Large intestine (tissue), 3 donors: ENCODE results near the gene LY6G6D. TPM values are rescaled to one million over a fixed set of nuclear protein-coding genes. Genes with fewer than 3 reads are reported as not detected.

Experiments
- DNase-seq, 2 donors: peaks; one replicate each; pipeline versions ENCODE4 v3.0.0 to v3.0.0-alpha.2; 2013
- H3K27ac ChIP-seq: one replicate; pipeline ENCODE4 v1.5.1; 2013; ENCODE audit warnings: low read length
- H3K27me3 ChIP-seq: 2 replicates; pipeline ENCODE4 v1.6.1; 2013; ENCODE audit warnings: low read length; ENCODE audit not compliant: control insufficient read depth, insufficient read depth
- H3K36me3 ChIP-seq: 2 replicates; pipeline ENCODE4 v1.6.1; 2013; ENCODE audit warnings: low read length; ENCODE audit not compliant: control insufficient read depth, insufficient read depth
- H3K4me1 ChIP-seq: one replicate; pipeline ENCODE4 v1.6.1; 2013; ENCODE audit warnings: low read length; ENCODE audit not compliant: control insufficient read depth, insufficient read depth
- H3K4me3 ChIP-seq: one replicate; pipeline ENCODE4 v1.5.1; 2013; ENCODE audit warnings: low read length
- H3K9me3 ChIP-seq: one replicate; pipeline ENCODE4 v1.6.1; 2013; ENCODE audit warnings: mild to moderate bottlenecking, low read depth, low read length, moderate library complexity; ENCODE audit not compliant: control insufficient read depth
- WGBS: methylation state at CpG from one replicate; pipeline ENCODE4 v1.1.5; 2013; ENCODE audit warnings: low lambda C conversion rate; ENCODE audit not compliant: insufficient coverage; 5-methylcytosine and 5-hydroxymethylcytosine counted together
- polyA plus RNA-seq: library from polyadenylated mRNA; unstranded; fragments of 120-200 nt; gene quantifications from one replicate; pipeline ENCODE4 v1.2.1, GENCODE V29; 2013

LY6G6D gene
- polyA plus RNA-seq, 1 donor, result 0.19 TPM

DNA sequence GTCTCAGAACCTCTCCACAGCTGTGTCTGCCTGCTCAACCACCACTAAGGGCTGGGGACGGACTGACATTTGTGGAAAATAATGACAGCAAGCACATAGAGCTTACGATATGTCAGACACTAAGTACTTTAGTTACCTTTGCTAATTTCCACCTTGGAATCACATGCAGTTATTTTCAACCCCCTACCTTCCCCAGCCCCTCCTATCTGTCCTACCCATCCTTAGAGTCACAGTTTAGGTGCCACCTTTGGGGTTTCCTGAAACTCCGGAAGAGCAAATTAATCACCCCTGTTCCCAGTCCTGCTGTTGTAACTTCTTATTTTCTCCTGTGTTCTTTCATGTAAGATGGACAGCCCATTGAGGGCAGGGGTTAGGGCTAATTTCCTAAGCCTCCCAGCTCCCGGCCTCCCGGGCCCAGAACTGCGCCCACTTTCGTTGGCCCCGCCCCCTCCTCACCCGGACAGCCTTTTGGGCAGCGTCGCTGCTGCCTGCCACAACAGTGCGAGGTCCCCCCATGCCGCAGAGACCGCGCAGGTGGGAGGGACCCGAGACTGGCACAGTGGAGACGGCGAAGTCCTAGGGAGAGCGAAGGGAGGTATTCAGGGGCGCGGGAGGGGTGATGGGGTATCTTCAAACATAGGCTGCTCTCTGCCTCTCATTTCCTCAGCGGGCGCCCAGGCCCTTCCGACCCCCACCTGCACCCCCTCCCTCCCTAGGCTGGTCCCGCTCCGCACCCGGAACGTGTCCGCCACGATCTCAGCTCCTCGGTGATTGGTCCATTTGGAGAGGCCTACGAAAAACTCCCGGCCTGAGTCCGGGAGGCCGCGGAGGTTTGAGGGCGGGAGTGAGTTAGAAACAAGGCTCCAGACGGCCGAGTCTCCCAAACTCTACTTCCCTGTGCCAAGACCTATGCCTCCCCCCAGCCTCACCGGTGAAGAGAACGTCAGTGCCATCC is 12.8 kb downstream of the LY6G6D start:
- peaks cover 2% of the 10 kb centered on the region for H3K9me3 ChIP-seq
- peak overlapping the region; percentile 96 for H3K4me3 ChIP-seq
- no CpG with 5 or more reads among the region's 41 CpGs for WGBS
- DNase-seq, result no peak
- no peak overlapping the region for H3K27ac ChIP-seq
- H3K27me3 ChIP-seq, result no peaks in the 10 kb centered on the region
- peaks cover 20% of the 10 kb centered on the region for H3K4me1 ChIP-seq
- peaks cover 52% of the 10 kb centered on the region for H3K36me3 ChIP-seq

DNA sequence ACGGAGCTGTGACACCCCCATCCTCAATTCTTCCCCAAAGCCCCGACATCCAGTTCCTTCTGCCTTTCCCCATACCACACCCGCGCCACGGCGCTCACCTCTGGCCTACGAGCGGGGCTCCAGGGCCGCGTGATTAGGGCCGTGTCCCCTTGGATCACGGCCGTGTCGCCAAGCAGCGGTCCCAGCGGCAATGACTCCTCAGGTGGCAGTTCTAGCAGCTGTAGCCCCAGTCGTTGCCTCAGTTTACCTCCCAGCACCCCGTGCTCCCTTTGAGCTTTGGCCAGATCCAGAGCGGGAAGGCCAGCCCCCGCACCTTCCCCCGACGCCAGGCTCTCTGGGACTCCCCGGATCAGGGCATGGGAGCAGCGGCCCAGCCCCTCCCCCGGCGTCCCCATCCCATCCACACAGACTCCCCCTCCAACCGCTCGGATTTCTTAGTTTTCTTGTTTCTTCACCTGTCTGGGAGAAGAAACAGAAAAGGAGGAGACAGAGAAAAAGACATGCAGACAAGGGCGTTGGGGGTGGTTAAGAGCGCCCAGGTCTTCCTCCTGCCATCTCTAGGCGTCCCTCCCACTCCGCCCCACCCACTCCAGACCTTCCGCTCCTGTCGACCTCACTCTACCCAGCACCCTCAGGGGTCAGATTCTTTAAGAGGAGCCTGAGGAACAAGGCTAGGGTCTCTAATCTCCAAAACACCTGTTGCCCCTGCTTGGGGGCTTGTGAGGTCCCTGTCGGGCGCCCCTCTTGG is 13.8 kb downstream of the LY6G6D start, which contains the start of gene DDAH2:
Gene DDAH2, minus strand, starts transcription at position 533 of the 748 bp plus-strand sequence. Its CDS starts 138 bp downstream, at position 395.
- no CpG with 5 or more reads among the region's 36 CpGs for WGBS
- Histone ChIP-seq H3K27me3 (no peaks in the 10 kb centered on the region), H3K27ac (peak within 1 kb of the TSS; percentile 99), H3K4me1 (peaks cover 24% of the 10 kb centered on the region), H3K36me3 (peaks cover 62% of the 10 kb centered on the region), H3K4me3 (peak within 1 kb of the TSS; percentile 96), H3K9me3 (no peaks in the 10 kb centered on the region)
- peak in 1 of 2 donors; percentile 35 for DNase-seq

DNA sequence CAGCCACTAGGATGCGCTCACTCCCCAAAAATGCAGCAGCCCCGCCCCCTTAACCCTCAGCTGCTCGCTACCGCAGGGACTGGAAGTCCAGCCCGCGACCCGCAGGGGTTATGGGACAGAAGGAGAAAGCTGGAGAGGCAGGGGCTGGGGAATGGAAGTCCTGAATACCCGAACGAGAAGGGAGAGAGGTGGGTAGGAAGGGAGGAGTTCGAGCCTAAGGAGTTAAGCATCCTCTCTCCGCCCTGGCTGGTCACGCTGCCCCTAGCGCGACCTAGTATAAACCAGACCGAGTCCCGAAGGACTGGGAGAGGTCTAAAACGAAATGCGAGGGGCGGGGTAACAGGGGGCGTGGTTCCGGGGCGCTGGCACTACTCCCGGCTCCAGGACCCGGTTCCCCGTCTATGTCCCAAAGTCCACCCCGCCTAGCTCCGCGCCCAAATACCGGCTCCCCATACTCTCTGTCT is 14.4 kb downstream of the LY6G6D start:
- H3K4me1 ChIP-seq, result peaks cover 30% of the 10 kb centered on the region
- H3K36me3 ChIP-seq, result peaks cover 68% of the 10 kb centered on the region
- WGBS, result no CpG with 5 or more reads among the region's 29 CpGs
- peak overlapping the region; percentile 96 for H3K4me3 ChIP-seq
- peak overlapping the region; percentile 99 for H3K27ac ChIP-seq
- H3K9me3 ChIP-seq, result no peaks in the 10 kb centered on the region
- DNase-seq, result peak; percentile 87 to 94
- H3K27me3 ChIP-seq, result no peaks in the 10 kb centered on the region

DNA sequence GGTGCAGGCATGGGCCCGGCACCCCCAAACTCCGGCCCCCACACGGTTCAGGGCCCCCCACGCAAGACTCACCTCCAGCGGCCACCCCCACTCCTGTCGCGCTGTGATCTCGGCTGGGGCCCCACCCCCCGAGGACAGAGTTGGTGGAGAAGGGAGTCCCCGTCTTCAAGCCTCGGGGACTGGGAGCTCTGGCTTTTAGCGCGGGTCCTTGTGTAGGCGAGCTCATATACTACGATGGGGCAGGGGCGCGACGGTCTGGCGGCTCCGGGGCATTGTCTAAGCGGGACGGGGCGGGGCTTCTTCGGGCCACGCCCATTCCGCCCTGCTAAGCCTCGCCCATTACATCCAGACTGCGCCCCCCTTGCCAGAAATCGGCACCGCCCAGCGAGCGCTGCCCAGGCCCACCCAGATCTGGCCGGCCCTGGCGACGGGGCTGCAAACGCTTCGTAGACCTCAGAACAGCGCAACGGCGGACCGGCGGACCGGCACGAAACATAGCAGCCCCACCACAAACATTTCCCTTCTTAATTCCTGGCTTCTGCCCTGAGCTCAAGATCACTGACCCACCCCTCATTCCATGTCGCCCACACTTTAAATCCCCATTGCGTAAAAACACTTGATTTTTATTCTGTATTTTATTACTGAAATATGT is 15.0 kb downstream of the LY6G6D start:
- peak; percentile 88 for DNase-seq
- no CpG with 5 or more reads among the region's 46 CpGs for WGBS
- Histone ChIP-seq H3K4me1 (peaks cover 30% of the 10 kb centered on the region), H3K36me3 (peaks cover 68% of the 10 kb centered on the region), H3K27ac (peak overlapping the region; percentile 99), H3K9me3 (no peaks in the 10 kb centered on the region), H3K27me3 (no peaks in the 10 kb centered on the region), H3K4me3 (peak overlapping the region; percentile 96)

DNA sequence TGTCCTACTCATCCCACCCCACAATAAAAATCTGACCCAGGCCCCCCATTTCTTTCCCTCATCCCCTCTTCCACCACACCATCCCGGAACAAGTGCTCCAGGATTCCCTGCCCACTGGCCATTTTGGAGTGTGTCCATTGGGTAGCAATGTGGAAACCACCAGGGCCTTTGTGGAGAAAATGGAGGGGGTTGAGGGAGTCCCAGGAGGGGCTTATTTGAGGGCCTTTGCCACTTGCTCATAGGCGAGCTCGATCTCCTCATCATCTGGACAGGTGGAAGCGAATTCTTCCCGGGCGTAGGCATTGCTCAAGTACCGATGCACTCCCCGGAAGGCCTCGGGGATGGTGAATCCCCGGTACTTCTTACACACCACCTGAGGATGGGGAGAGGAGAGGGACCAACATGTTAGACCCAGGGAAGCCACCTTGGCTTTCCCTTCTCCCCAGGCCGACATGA is 15.5 kb downstream of the LY6G6D start:
- peaks cover 65% of the 10 kb centered on the region for H3K36me3 ChIP-seq
- H3K27me3 ChIP-seq, result no peaks in the 10 kb centered on the region
- peak overlapping the region; percentile 99 for H3K27ac ChIP-seq
- H3K4me1 ChIP-seq, result peaks cover 30% of the 10 kb centered on the region
- DNase-seq, result no peak
- peak overlapping the region; percentile 96 for H3K4me3 ChIP-seq
- no peaks in the 10 kb centered on the region for H3K9me3 ChIP-seq
- no CpG with 5 or more reads among the region's 11 CpGs for WGBS

DNA sequence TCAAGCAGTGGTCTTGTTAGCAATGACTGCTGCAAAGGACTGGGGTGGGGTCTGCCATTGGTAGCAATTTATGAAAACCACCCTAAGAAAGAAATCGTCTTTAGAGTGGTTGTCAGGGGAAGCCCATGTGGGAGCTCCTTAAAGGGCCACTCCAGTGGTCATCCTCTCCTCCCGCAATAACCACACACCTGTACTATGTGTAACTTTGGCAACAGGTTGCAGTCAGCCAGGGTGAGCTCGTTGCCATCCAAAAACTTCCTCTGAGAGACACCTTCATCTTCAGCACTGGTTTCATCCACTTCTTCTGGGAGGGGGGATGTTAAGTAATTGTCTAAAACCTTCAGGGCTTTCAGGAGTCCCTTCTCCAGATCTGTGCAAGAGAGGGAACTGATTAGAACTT is 16.9 kb downstream of the LY6G6D start:
- Histone ChIP-seq H3K36me3 (peaks cover 52% of the 10 kb centered on the region), H3K4me1 (peaks cover 34% of the 10 kb centered on the region), H3K9me3 (no peaks in the 10 kb centered on the region), H3K4me3 (no peak overlapping the region), H3K27ac (no peak overlapping the region), H3K27me3 (no peaks in the 10 kb centered on the region)
- no CpG with 5 or more reads among the region's 3 CpGs for WGBS
- DNase-seq, result no peak

DNA sequence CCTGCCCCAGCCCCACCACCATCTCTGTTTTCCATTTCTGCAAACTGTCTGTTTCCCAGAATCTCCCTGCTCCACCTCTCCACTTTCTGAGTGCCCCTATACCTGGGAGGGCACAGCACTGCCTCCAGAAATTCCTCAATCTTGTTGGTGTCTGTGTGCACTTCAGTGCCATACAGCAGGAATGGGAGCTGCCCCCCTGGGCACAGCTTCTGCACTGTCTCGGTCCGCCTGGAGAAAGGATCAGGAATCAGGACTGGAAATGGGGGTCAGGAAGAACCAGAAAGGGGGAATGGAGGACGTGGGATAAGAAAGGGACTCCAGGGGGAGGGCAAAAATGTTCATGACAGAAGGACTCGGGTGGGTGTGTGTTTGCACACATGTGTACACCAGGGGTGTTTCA is 18.6 kb downstream of the LY6G6D start:
- peak overlapping the region; percentile 87 for H3K4me3 ChIP-seq
- no CpG with 5 or more reads among the region's 4 CpGs for WGBS
- peaks cover 30% of the 10 kb centered on the region for H3K4me1 ChIP-seq
- peaks cover 41% of the 10 kb centered on the region for H3K36me3 ChIP-seq
- no peaks in the 10 kb centered on the region for H3K27me3 ChIP-seq
- H3K27ac ChIP-seq, result peak overlapping the region; percentile 96
- DNase-seq, result no peak
- no peaks in the 10 kb centered on the region for H3K9me3 ChIP-seq

DNA sequence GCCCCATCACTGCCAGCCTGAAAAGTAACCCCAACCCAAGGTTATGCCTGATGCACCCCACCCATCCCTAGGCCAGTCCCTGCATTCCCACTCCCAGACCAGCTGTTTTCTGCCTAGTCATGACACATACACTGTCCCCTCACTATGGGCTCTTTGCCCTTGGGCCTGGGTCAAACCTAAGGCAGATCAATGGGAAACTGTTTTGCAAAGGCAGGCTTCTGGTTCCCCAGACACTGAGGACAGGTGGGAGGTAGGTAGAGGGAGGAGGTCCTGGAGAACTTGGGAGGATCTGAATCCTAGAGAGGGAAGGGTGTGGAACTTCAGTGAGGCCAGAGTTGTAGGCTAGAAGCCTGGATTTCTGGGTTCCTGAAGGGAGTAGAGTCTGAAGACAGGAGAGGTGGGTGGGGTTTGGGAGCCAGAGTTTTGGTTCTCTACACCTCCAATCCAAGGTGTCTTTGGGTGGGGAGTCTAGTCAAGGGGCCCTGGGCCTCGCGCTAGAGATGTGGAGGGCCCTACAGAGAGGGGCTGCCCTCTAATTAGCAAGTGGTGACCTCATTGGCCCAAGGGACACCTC is 19.2 kb downstream of the LY6G6D start:
- H3K9me3 ChIP-seq, result no peaks in the 10 kb centered on the region
- peak overlapping the region; percentile 96 for H3K27ac ChIP-seq
- H3K27me3 ChIP-seq, result no peaks in the 10 kb centered on the region
- peaks cover 33% of the 10 kb centered on the region for H3K4me1 ChIP-seq
- no CpG with 5 or more reads among the region's 2 CpGs for WGBS
- peaks cover 41% of the 10 kb centered on the region for H3K36me3 ChIP-seq
- peak overlapping the region; percentile 87 for H3K4me3 ChIP-seq
- DNase-seq, result no peak

DNA sequence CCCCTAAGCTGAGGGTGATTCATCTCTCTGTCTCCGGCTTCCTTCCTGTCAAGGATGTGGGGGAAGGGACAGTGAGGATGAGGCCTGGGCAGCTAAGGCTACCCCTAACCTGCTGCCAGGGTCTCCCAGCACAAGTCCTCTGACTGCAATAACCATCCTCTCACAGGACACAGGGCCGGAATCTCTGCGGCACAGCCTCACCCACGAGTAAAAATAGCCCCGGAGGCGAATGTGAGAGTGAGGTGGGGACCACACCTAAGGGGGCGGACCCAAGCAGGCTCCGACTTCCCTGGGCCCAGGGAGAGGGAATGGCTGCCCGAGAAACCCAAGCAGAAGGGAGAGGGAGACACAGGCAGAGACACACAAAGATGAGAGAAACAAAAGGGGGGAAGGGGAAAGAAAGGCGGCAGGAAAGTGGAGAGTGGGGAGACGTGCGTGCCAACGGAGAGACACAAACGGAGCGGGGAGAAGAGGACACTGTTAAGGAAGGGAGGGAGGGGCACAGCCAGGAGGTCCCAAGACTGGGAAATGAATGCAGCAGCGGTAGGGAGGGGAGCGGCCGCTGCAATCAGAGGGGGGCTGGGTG is 19.8 kb downstream of the LY6G6D start:
- H3K9me3 ChIP-seq, result no peaks in the 10 kb centered on the region
- peaks cover 41% of the 10 kb centered on the region for H3K36me3 ChIP-seq
- 3% methylated on average over 7 of the region's 18 CpGs for WGBS
- peak overlapping the region; percentile 96 for H3K27ac ChIP-seq
- DNase-seq, result peak; percentile 72 to 86
- no peaks in the 10 kb centered on the region for H3K27me3 ChIP-seq
- peaks cover 33% of the 10 kb centered on the region for H3K4me1 ChIP-seq
- peak overlapping the region; percentile 87 for H3K4me3 ChIP-seq
